CD14-positive monocyte (primary cell): ENCODE data around the gene NEDD8. TPM values are rescaled to one million over a fixed set of nuclear protein-coding genes. Genes with fewer than 3 reads are reported as not detected.
A peak's percentile ranks its signal among the peaks of the same experiment; 100 is the strongest.

Experiments used
- DNase-seq, 3 donors: peaks; one replicate each; pipeline ENCODE4 v3.0.0-alpha.2; 2011 to 2022
- H2AFZ ChIP-seq: 2 replicates; pipeline ENCODE4 v1.6.0; 2012; ENCODE audit warnings: mild to moderate bottlenecking, low read depth, low read length, inconsistent platforms; ENCODE audit not compliant: insufficient read depth, poor library complexity, severe bottlenecking
- H3K27ac ChIP-seq, 2 donors: 1 replicate in 1 of 2; 2 replicates in 1 of 2; pipeline ENCODE4 v1.5.1; 2012 to 2013; ENCODE audit warnings: low read length in 2 of 2, control low read depth in 1 of 2, inconsistent platforms in 1 of 2, low read depth in 1 of 2, mild to moderate bottlenecking in 1 of 2
- H3K27me3 ChIP-seq, 2 donors: one replicate each; pipeline versions ENCODE4 v1.6.0 to v1.6.1; 2011 to 2013; ENCODE audit warnings: low read length in 2 of 2; ENCODE audit not compliant: control insufficient read depth in 2 of 2, insufficient read depth in 2 of 2
- H3K36me3 ChIP-seq, 2 donors: replicated peaks in 1 of 2; 1 replicate in 1 of 2; 2 replicates in 1 of 2; pipeline versions ENCODE4 v1.5.1 to v1.6.1; 2012 to 2013; ENCODE audit warnings: low read length in 2 of 2, control low read depth in 1 of 2, inconsistent platforms in 1 of 2, mild to moderate bottlenecking in 1 of 2; ENCODE audit not compliant: insufficient read depth in 2 of 2, control insufficient read depth in 1 of 2
- H3K4me1 ChIP-seq, 2 donors: 1 replicate in 1 of 2; 2 replicates in 1 of 2; pipeline versions ENCODE4 v1.5.1 to v1.6.1; 2012 to 2013; ENCODE audit warnings: low read length in 2 of 2, control low read depth in 1 of 2, inconsistent platforms in 1 of 2, mild to moderate bottlenecking in 1 of 2, moderate library complexity in 1 of 2; ENCODE audit not compliant: insufficient read depth in 2 of 2, control insufficient read depth in 1 of 2
- H3K4me2 ChIP-seq: replicated peaks from 2 replicates; pipeline ENCODE3; 2012; ENCODE audit warnings: low read length, moderate library complexity, mild to moderate bottlenecking; ENCODE audit not compliant: poor library complexity, severe bottlenecking; ENCODE audit errors: extremely low read depth
- H3K4me3 ChIP-seq, 3 experiments: fragments of 200-600 bp in 1 of 3; sonication (generic) in 1 of 3; replicated peaks in 1 of 3; 1 replicate in 2 of 3; 2 replicates in 1 of 3; pipeline ENCODE4 v1.5.1; 2011 to 2013; ENCODE audit warnings: low read length in 3 of 3, mild to moderate bottlenecking in 3 of 3, control low read depth in 2 of 3, low read depth in 2 of 3, inconsistent platforms in 1 of 3, moderate library complexity in 1 of 3
- H3K79me2 ChIP-seq: 2 replicates; pipeline ENCODE4 v1.6.0; 2012; ENCODE audit warnings: mild to moderate bottlenecking, control low read depth, inconsistent platforms, low read length, moderate library complexity; ENCODE audit not compliant: insufficient read depth
- H3K9ac ChIP-seq: 2 replicates; pipeline ENCODE4 v1.6.0; 2017; ENCODE audit warnings: low read length, mild to moderate bottlenecking; ENCODE audit not compliant: insufficient read depth, poor library complexity, severe bottlenecking
- H3K9me3 ChIP-seq, 2 donors: replicated peaks in 1 of 2; 1 replicate in 1 of 2; 2 replicates in 1 of 2; pipeline versions ENCODE4 v1.5.1 to v1.6.1; 2012 to 2013; ENCODE audit warnings: low read length in 2 of 2, control low read depth in 1 of 2; ENCODE audit not compliant: control insufficient read depth in 1 of 2, insufficient read depth in 1 of 2
- H4K20me1 ChIP-seq: 2 replicates; pipeline ENCODE4 v1.6.0; 2012; ENCODE audit warnings: mild to moderate bottlenecking, low read length, control low read depth, moderate library complexity; ENCODE audit not compliant: insufficient read depth
- H3K27ac Mint-ChIP-seq, 7 donors: one replicate each; pipeline ENCODE4 v1.8.0; 2020; ENCODE audit warnings: mild to moderate bottlenecking in 7 of 7, mixed read lengths in 7 of 7, moderate library complexity in 6 of 7, inconsistent platforms in 2 of 7
- H3K27me3 Mint-ChIP-seq, 3 donors: one replicate each; pipeline ENCODE4 v1.8.0; 2021 to 2022; ENCODE audit warnings: low read depth in 3 of 3, mild to moderate bottlenecking in 3 of 3, mixed read lengths in 3 of 3, moderate library complexity in 3 of 3, inconsistent platforms in 1 of 3
- H3K36me3 Mint-ChIP-seq, 2 donors: one replicate each; pipeline ENCODE4 v1.8.0; 2020; ENCODE audit warnings: mixed read lengths in 2 of 2, inconsistent platforms in 1 of 2, mild to moderate bottlenecking in 1 of 2
- H3K4me1 Mint-ChIP-seq: one replicate; pipeline ENCODE4 v1.8.0; 2020; ENCODE audit warnings: mild to moderate bottlenecking, mixed read lengths
- H3K4me3 Mint-ChIP-seq, 2 donors: one replicate each; pipeline ENCODE4 v1.8.0; 2020; ENCODE audit warnings: mild to moderate bottlenecking in 2 of 2, mixed read lengths in 2 of 2, moderate library complexity in 1 of 2
- H3K9me3 Mint-ChIP-seq, 7 donors: one replicate each; pipeline ENCODE4 v1.8.0; 2020 to 2022; ENCODE audit warnings: mixed read lengths in 7 of 7, mild to moderate bottlenecking in 6 of 7, moderate library complexity in 6 of 7, inconsistent platforms in 2 of 7
- WGBS: methylation state at CpG from one replicate; pipeline ENCODE4 v1.1.5; 2013; ENCODE audit warnings: missing lambda C conversion rate; ENCODE audit not compliant: insufficient coverage; 5-methylcytosine and 5-hydroxymethylcytosine counted together
- intact Hi-C, 2 donors: fragments of 100-400 bp; cut with micrococcal nuclease; formaldehyde crosslinking; loops; one replicate each; pipeline versions ENCODE4 v1.15.0 to v1.15.1; 2023
- polyA plus RNA-seq, 3 donors: library from polyadenylated mRNA; depleted of rRNA in 1 of 3; unstranded in 2 of 3; stranded (reverse) in 1 of 3; fragments of 300-500 nt in 2 of 3; fragments of >200 nt in 1 of 3; fragmentation: Illumina TruSeq in 2 of 3; gene quantifications; 1 replicate in 2 of 3; 2 replicates in 1 of 3; pipeline ENCODE4 v1.2.3, GENCODE V29; 2012 to 2021
- TF ChIP-seq, protein P1 (sequence below): fragments of 200-600 bp; IDR thresholded peaks from one replicate; pipeline ENCODE4 v1.8.0; 2022; ENCODE audit warnings: antibody characterized with exemption, mild to moderate bottlenecking

Gene NEDD8
- polyA plus RNA-seq, 3 donors: 164 to 335 (median 306) TPM

DNA sequence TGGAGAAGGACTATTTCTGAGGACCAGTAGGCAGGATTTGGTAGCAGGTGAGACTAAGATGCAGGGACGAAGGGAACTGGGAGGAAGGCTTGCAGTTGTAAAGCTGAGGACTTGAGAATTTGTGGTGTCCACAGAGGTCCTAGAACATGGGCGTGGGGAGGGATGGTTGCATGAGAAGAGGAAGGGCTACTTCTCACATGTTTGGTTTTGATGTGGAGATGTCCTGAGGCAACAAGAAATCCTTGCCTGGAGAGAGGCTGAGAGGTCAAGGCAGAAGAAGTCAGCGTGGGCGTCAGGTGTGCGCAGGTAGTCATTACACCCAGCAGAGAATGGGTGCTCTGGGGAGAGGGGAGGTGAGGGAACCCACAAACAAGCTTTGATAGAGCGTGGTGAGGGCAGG lies 44.9 kb upstream of the NEDD8 start:
- no peaks in the 10 kb centered on the region for H4K20me1 ChIP-seq
- H3K4me2 ChIP-seq: peak overlapping the region; percentile 66
- H3K79me2 ChIP-seq: peaks cover 59% of the 10 kb centered on the region
- peaks cover 95% of the 10 kb centered on the region for H3K4me1 Mint-ChIP-seq
- 40% methylated on average over 3 of the region's 6 CpGs for WGBS
- H3K27ac Mint-ChIP-seq: peak overlapping the region; percentile 91 to 99 (median 95)
- no peak overlapping the region for H2AFZ ChIP-seq
- H3K36me3 ChIP-seq: no peaks in the 10 kb centered on the region
- TF ChIP-seq, protein P1, sequence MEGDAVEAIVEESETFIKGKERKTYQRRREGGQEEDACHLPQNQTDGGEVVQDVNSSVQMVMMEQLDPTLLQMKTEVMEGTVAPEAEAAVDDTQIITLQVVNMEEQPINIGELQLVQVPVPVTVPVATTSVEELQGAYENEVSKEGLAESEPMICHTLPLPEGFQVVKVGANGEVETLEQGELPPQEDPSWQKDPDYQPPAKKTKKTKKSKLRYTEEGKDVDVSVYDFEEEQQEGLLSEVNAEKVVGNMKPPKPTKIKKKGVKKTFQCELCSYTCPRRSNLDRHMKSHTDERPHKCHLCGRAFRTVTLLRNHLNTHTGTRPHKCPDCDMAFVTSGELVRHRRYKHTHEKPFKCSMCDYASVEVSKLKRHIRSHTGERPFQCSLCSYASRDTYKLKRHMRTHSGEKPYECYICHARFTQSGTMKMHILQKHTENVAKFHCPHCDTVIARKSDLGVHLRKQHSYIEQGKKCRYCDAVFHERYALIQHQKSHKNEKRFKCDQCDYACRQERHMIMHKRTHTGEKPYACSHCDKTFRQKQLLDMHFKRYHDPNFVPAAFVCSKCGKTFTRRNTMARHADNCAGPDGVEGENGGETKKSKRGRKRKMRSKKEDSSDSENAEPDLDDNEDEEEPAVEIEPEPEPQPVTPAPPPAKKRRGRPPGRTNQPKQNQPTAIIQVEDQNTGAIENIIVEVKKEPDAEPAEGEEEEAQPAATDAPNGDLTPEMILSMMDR: no peak
- DNase-seq: peak in 2 of 3 donors; percentile 37 to 42
- intact Hi-C loops: loop anchor here in 1 of 2 donors (5.0 kb wide), 1 partner anchor 35 kb away; the partner anchor contains the start of genes LTB4R and LTB4R2
- H3K27ac ChIP-seq: peak overlapping the region; percentile 96 to 98
- H3K36me3 Mint-ChIP-seq: peaks cover 0 to 6% of the 10 kb centered on the region in 2 donors
- peak overlapping the region; percentile 33 for H3K9ac ChIP-seq
- no peaks in the 10 kb centered on the region for H3K27me3 ChIP-seq
- peaks cover 0 to 4% (median 0%) of the 10 kb centered on the region in 3 donors for H3K27me3 Mint-ChIP-seq
- H3K4me3 ChIP-seq: peak overlapping the region in 1 of 3 experiments; percentile 55
- H3K4me1 ChIP-seq: peaks cover 100% of the 10 kb centered on the region in 2 donors
- H3K9me3 Mint-ChIP-seq: peaks cover 0 to 2% (median 0%) of the 10 kb centered on the region in 7 donors
- no peaks in the 10 kb centered on the region for H3K9me3 ChIP-seq
- peak overlapping the region; percentile 18 to 47 for H3K4me3 Mint-ChIP-seq

DNA sequence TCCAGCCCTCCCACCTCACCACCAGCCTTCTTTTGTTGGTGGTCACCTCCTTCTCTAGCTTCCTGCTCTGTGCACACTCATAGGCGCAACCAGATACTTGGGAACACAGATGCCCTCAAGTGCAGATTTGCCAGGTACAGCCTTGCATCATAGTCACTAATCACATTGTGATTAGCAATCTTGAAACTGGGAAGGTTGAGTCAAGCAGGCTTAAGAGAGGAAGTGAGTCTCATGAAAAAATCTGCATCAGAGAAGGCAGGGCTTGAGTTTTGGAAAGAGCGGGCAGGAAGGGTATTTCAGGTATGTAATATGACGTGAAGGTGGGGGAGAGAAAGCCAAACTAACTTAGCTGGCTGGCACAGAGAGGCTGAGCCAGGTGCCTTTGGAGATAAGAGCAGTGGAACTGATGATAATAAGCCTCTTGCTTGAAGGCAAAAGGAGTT lies 42.0 kb upstream of the NEDD8 start:
- intact Hi-C loops: no loop called here
- H3K27ac ChIP-seq: peak overlapping the region; percentile 79 to 98
- H3K79me2 ChIP-seq: peaks cover 66% of the 10 kb centered on the region
- peaks cover 82 to 86% of the 10 kb centered on the region in 2 donors for H3K4me1 ChIP-seq
- DNase-seq: peak; percentile 76 to 93 (median 88)
- H3K4me3 Mint-ChIP-seq: peak overlapping the region in 1 of 2 donors; percentile 62
- H3K27ac Mint-ChIP-seq: peak overlapping the region; percentile 90 to 97 (median 95)
- H3K9ac ChIP-seq: no peak overlapping the region
- peak overlapping the region in 1 of 3 experiments; percentile 53 for H3K4me3 ChIP-seq
- H3K27me3 Mint-ChIP-seq: peaks cover 0 to 3% (median 0%) of the 10 kb centered on the region in 3 donors
- no peak overlapping the region for H2AFZ ChIP-seq
- H3K4me1 Mint-ChIP-seq: peaks cover 78% of the 10 kb centered on the region
- H4K20me1 ChIP-seq: no peaks in the 10 kb centered on the region
- no peaks in the 10 kb centered on the region for H3K9me3 ChIP-seq
- peaks cover 11 to 15% of the 10 kb centered on the region in 2 donors for H3K36me3 Mint-ChIP-seq
- peaks cover 0 to 4% (median 0%) of the 10 kb centered on the region in 7 donors for H3K9me3 Mint-ChIP-seq
- 0% methylated on average over 2 of the region's 3 CpGs for WGBS
- no peaks in the 10 kb centered on the region for H3K27me3 ChIP-seq
- peaks cover 9 to 11% of the 10 kb centered on the region in 2 donors for H3K36me3 ChIP-seq
- TF ChIP-seq, protein P1: no peak
- H3K4me2 ChIP-seq: peak overlapping the region; percentile 56
